HG02870 (cell line): ENCODE measurements around the gene CAPN8.
A peak's percentile ranks its signal among the peaks of the same experiment; 100 is the strongest.

ENCODE experiments used
- ATAC-seq: cut with Tn5 transposase; IDR thresholded peaks from one replicate; pipeline ENCODE4 v1.9.1; 2021; ENCODE audit warnings: mild to moderate bottlenecking, moderate library complexity; ENCODE audit not compliant: unreplicated experiment

The CAPN8 gene

DNA sequence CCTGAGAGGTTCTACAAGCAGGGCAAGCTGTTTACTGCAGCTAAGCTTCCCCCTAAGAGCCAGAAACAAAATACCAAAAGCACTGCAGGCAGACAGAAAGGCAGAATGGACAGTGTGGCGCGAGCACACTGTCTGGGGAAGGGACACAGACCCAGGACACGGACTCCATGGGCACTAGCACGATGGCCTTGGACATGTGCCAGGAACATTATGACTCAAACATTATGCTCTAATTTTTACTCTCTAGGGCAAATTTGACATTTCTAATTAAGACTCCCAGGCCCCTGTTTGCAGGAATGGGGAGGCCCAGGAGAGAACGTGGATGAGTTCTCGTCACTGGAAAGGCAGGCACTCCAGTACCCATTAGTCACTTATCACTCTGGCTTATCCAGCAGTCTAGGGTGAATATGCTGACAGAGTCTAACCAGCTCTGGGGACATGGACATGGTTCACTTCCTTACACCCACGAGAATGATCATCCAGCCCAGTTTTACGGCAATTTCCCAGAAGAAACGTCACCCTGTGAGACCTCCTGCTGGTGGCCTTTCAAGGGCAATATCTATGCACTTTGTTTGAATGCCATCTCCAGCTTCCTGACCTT, 45.1 kb downstream of the CAPN8 start:
- ATAC-seq = no peak

DNA sequence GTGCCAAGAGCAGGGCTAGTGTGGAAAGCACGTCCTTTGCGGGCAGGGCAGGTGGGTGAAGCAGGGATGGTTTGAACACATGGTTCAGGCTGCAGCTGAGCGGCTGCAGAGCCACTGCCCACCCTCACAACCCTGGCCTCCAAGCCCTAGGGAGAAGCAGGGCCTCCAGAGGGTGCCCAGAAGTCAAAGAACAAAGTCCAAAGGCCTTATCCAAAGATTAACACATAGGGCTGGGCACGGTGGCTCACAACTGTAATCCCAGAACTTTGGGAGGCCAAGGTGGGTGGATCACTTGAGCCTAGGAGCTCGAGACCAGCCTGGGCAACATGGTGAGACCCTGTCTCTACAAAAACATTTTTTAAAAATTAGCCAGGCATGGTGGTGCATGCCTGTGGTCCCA, 46.8 kb downstream of the CAPN8 start:
- ATAC-seq = no peak

DNA sequence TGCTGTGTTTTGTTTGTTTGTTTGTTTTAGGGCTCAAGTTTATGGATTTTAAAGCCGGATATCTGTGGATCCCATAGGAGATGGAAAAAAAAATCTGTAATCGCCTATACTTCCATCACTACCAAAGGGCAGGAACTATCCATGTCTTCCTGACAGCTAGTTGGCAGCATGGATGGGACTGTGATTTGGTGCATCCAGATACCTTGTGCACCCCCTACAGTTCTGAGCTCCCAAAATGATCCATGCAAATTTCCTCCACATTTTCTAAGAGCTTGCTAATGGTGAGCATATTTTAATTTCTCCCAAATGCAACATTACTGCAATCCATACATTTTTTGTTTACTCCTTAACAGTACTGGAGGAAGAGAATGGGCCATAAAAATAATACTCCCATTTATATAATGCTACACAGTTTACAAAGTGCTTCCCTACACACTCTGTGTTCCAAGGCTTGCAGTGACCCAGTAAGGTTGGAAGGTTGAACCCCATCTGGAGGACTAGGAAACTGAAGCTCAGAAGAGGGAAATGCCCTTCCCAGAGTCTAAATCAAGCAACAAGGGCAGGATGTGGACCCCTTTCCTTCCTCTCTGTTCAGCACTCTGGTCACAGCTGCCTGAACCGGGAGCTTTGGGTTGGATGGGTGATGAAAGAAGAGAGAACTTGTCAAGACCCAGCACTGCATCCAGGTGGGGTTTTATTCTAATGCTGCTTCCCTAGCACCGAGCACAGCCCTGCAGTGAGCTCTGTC, 48.0 kb downstream of the CAPN8 start:
- ATAC-seq = no peak

DNA sequence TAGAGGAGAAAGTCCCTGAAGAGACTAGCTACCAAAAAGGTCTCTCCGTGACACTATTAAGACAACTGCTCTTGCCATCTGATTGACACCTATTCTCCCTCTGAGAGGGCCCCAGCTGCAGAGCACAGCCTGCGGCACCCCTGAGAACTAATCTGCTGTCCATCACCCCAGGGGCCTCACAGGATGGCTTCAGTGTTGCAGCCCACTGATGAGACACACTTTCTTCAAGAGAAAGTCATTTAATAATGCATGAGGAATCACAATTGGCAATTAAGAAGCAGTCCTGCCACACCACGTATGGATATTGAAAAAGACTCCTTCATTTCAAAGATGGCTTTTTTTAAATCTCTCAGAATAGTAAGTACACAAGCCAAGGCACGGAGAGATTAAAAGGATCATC, 48.9 kb downstream of the CAPN8 start:
- ATAC-seq = no peak

DNA sequence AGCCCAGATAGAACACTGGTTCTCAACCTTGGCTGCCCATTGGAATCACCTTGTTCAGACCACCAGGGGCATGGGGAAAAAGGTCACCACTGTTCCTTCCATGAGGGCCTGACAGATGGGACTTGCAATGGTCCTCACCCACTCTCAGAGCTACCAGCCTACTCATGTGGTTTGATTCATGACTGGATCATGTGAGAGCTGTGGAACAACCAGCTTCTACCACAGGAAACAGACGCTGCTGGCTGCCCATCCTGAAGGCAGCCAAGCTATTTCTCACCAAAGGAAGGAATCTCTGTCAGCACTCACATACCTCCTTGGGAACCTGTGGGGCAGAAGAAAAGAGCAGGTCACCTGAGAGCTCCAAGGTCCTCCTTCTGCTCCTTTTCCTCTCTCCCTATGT, 53.6 kb downstream of the CAPN8 start:
- no peak for ATAC-seq

DNA sequence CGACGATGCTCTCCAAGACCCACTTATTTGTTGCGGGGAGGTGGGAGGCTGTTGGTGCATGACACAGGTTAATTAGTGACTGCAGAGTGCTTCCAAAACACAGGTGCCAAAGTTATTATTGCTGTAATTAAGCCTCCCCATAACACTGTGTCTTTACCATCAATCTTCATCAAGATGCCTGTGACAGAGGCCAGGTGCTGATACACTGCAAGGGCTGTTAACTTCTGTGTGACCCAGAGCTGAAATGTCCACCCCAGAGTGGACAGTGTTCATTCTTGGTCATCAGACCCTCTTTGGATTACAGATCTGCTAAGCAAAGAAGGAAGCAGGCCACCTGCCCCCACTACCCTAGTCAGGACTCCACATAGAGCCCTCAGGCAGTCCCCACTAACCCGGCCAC, 55.5 kb downstream of the CAPN8 start:
- ATAC-seq = no peak

DNA sequence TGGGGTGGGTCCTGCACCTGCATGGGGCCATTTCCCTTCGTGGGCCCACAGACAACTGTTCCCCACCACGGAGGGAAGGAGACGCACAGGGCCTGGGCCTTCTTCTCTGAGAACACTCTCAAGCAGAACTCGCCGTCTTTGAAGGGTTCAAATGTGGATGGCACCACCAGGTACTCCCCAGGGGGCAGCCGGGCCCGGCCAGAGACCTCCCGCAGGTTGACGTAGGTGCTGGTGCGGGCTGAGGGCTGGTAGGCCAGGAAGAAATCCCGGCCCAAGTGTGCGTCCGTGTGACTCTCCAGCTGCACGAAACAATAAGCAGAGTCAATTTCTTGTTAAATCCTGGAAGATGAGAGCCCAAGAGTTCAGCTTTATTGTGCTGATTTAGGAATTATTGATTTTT, 56.4 kb downstream of the CAPN8 start:
- ATAC-seq = no peak

DNA sequence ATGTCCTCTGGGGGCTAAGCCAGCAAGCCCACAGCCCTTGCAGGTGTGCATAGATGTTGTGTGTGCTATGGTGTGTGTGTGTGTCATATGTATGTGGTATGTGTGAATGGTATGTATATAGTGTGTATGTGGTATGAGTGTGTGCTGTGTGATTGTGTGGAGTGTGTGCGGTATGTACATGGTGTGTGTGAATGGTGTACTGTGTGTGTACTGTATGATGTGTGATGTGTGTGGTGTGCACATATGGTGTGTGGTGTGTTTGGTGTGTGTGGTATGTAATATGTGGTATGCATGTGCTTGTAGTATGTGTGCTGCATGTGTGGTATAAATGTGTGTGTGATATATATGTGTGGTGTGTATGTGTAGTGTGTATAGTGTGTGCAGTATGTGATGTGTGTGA, 107.0 kb downstream of the CAPN8 start:
- ATAC-seq = no peak

DNA sequence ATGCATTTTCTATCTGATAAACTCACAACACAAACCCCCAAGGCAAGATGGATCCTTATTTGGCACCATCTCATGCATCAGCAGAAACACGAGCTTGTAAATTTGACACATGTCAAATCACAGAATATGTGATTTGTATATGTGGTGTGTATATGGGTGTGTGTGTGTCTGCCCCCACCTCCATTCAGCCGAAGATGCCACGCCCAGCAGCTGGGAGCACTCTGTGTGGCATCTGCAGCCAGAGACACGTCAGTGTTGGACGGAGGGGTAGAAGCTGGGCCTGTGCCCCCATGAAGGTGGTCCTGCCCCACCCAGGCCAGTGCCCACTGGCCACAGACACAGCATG, 108.4 kb downstream of the CAPN8 start:
- no peak for ATAC-seq

DNA sequence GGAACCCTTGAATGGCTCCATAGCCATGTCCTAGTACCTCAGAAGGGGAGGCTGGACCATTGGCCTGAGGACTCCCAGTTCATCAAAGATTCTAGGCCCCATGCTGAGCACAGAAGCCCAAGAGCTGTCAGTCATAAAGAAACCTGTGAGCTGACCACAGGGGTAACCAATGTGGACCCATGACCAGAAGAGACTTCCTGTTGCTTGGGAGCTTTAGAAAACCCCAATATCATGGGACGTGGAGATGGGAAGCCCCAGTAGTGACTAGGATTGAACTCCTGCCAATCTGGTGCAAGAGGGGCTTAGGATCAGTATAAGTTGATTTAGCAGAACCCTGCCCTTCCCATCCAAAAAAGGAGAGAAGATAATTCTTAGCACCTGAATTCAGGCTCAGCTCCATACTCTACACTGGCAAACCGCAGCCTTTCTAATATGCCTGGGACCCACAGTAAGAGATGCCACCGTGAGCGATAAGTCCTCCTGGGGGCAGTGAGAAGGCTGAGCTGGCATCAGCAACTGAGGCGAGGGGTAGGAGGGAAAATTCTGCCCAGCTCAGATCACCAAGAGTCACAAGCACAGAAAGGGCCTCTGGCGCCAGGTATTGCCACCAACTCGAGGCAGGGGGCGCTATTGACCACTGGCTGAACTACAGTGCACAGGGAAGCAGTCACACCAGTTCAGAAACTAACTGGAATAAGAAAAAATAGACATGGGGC, 108.9 kb downstream of the CAPN8 start:
- ATAC-seq = peak; percentile 95

DNA sequence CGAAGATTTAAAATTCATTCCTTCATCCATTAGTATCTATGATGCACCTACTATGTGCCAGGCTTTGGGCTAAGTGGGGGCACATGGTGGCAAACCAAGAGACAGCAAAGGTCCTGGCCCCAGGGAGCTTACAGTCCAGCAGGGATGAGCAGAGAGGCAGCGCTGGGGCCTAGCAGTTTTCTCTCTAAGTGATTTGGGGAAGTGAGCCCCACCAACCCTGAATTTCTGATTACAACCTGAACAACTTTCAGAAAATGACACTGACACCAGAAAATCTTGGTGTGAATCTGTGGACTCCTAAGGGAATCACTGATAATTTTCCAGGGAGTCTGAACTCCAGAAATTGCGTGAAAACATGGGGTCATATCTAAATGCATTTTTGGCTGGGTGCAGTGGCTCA, 111.5 kb downstream of the CAPN8 start:
- no peak for ATAC-seq

DNA sequence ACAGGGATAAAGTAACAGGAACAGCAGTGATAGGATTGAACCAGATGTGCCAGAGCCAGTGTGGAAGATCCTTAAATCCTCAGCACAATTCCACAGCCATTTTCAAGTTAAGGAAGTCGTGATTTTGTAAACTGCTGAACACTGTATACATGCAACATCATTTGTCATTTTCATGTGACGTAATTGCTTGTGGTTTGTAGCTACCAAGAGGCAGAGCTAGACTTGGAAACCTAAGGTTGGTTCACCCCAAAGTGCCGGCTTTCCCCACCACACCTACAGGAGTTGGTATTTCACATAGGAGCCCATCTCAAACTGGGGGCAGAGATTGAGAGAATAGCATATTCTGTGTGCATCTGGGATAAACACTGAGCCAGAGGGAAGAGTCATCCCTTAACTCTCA, 113.9 kb downstream of the CAPN8 start:
- no peak for ATAC-seq

DNA sequence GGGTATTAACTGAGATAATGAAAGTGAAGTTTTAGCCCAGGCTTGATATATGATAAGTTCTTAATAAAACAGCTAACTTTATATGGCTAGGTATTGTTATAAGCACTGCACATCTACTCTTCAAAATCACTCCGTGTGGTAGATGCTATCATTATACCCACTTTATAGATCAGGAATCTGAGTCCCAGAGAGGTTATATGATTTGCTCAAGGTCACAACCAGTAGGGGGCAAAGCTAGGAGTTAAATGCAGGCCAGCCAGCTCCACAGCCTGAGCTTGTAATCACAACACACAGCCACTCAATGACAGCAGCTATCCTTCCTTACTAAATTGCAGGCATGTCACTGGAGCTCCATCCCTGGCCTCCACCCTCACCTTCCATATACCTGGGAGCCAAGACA, 115.8 kb downstream of the CAPN8 start:
- no peak for ATAC-seq

DNA sequence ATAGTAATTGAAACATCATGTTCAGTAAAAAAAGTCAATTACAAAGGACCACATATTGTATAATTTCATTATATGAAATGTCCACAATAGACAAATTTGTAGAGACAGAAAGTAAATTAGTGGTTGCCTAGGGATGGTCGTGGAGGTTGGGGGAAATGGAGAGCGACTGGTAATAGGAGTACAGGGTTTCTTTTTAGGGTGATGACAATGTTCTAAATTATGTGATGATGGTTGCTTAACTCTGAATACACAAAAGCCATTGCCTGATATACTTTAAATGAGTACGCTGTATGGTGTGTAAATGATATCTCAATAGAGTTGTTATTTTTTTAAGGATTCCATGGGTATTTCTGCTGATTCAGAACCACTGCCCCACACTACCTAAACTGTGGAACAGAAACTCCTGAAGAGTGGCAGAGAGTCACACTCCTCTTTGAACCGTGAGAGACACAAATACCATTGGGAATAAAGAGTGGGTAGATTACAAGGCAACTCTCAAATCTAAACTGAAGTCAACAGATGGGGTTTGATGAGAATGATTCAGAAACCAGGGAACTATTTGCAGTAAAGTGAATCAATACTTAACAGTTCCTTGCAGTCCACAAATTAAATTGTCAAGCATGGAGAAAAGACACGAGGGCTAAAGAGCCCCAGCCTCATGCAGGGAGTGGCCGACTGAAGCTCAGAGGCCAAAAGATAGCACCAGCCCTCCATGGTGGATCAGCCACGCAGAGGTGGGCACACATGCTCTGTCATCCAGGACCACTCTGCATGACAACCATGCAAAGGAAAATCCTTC, 118.0 kb downstream of the CAPN8 start:
- ATAC-seq = no peak

DNA sequence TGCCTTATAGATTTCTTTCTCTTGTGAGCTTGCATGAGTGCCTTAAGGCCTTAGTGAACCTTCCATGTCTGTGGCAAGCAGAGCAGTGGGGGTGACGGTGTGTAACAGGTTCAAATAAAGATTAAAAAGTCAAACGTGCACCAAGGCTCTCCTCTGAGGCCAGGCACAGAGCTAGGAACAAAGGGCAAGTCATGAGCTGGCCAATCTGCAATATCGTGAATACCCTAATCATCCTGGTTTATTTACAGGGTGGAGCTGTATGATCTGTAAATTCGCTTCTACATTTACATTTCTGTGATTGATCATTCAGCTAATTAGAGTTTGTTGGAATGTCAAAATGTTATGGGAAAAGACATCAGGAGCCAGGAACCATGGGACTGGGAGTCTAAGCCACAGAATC, 120.2 kb downstream of the CAPN8 start:
- no peak for ATAC-seq

DNA sequence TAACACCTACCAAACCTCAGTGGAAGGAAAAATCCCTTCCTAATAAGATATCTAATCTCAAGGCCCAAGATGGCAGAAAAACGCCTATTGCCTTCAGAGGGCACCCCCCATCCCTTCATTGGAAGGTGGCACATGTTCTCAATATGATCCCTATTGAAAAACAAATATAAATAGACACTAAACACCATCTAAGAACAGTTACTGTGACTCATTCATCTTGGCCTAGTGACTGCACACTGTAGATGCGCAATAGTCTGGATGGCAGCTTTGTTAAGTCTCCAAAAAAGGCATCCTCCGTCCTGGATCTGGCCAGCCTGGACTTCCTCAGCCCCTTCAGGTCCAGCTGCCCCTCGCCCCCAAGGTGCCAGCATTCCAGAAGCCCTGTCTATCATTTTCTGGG, 121.9 kb downstream of the CAPN8 start:
- ATAC-seq = no peak

DNA sequence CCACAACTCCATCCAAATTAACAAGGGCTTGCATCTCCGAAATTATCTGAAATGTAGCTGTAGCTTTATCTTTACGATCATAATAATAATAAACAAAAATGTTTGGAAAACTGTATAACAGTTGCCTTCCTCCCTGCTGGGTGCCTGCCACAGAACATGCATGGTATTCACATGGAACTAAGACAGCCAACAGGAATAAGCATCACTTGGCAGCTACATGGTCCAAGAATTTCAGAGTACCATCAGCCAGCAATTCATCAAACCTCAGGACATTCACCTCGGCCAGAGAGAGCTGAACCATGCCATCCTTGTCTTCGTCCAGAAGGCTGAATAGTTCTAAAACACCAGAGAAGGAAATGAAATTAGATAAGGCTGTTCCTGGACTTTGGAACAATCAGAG, 122.7 kb downstream of the CAPN8 start:
- no peak for ATAC-seq

DNA sequence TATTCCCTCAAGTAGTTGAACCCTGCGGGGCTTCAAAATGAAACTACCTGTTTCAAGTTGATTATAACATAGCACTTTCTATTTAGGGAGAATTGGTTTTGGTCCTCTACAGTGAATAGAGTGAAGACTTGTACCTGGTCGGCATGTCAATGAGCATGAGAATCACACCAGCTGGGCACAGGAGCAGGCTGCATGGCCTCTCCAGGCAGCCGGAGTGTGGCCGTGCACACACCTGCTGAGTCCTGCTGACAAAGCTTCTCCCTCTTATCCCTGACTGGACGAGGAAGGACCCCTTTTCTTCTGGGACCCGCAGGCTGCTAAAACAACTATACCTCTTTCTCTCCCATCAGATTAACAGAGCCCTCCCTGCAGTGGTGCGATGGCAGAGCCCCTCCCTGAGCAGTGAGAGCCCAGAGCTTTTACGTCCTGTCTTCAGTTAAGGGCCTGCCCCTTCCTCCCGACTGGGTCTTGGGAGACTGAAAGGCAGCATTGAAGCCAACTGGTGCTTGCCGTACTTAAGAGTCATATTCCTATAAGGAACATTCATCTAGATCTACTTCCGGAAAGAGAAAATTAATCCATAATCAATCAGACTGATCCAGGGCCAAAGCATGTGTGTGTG, 124.9 kb downstream of the CAPN8 start:
- no peak for ATAC-seq

DNA sequence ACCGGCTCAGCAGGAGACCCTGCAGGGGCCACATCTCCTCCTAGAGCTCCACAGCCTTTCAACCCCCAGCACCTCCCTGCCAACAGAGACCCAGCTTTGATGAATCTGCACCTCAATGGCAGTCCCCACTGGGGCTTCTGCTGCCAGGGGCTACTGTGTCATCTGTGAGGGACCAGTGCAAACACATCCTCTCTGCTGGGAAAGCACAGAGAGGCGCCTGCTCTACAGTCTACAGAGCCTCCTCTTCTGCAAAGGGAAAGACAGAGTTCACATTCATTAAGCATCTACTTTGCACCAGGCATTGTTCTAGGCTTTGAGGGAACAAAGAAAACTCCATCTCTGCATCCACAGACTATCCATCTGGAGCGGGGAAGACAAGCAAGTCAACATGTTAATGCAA, 125.8 kb downstream of the CAPN8 start:
- no peak for ATAC-seq

DNA sequence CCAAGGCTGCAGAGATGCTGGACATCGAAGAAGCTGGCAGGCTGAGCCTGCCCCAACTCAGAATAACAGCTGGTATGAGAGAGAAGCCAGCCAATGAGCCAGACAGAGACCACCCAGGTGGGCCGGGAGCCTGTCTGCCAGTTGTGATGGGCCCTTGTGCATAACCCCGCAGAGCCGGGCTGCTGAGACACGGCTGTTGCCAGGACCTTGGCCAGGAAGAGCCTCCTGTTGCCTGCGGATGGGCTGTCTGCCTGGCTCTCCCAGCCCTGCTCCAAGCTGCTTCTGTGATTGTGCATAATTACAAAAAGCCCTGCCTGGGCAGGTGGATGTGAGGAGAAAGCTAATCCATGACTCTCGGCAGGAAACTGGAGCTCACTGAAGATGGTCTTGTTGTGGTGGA, 126.5 kb downstream of the CAPN8 start:
- ATAC-seq = no peak

DNA sequence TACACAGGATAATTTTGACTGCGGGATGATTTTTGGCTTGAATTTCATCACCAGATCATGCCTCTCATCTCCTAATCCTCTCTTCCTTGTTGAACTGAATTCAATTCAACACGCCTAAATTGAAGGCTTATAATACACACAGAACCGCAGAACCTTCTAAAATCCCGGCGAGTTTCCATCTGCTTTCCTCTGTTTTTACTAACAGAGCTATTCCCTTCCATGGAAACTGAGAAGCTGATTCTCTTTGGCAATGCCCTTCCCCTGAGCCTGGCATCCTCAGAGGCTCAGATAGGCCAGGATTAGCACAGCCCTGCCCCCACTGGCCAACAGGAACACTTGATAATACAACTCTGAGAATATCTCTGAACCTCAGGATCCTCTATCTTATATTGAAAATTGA, 130.2 kb downstream of the CAPN8 start:
- ATAC-seq = no peak
